Coronary artery (tissue), 2 donors: ENCODE results near the gene NHSL1.

Experiments used
- DNase-seq: peaks from one replicate; pipeline ENCODE4 v3.0.0-alpha.2; 2017; ENCODE audit warnings: low spot score
- H3K27ac ChIP-seq, 2 donors: fragments of 200-600 bp; sonication (generic); one replicate each; pipeline ENCODE4 v1.5.1; 2016 to 2019
- H3K4me3 ChIP-seq: fragments of 200-600 bp; sonication (generic); 2 replicates; pipeline ENCODE4 v1.5.1; 2016; ENCODE audit warnings: mild to moderate bottlenecking, moderate library complexity
- TF ChIP-seq, protein P1 (sequence below): fragments of 200-600 bp; sonication (generic); IDR thresholded peaks from one replicate; pipeline ENCODE4 v1.5.1; 2019; ENCODE audit warnings: antibody characterized with exemption

Gene NHSL1

DNA sequence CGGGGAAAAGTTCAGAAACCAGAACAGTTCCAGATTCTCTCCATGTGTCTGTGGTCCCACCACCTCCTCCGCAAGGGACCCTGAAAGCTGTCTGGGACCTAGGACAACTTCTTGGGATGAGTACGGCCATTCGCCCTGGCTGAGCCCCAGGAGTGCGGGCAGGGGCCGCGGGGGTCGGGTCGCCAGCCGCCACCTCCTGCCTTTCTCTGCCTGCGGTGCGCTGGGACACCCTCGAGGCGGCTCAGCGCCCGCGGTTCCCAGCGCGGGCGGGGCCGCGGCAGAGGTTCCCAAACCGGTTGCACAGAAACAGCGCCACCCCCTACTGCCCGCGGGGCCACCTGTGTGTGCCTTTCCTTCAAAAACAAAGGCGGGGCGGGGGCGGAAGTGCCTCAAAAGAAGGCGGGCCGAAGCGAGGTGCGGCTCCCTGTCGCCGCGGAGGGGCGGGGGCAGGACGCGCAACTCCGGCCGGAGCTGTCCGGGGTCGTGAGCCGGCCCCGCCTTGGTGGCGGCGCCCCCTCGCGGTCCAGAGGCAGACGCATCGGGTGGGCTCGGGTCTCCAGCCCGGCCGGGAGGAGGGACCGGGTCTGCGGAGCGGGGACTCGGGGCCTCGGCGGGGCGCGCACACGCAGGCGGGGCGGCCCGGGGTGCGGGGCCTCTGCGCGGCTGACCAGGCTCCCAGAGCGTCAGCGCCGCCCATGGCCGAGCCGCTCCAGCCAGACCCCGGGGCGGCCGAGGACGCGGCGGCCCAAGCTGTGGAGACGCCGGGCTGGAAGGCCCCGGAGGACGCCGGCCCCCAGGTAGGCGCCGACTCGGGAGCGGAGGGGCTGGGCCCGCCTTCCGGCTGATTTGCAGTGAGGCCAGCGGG is 95.3 kb downstream of the NHSL1 start, which contains the start of gene HEBP2:
TSS of gene HEBP2 (plus strand) at position 423 of the 865 bp plus-strand sequence. CDS start at position 696, 273 bp downstream.
- peak within 1 kb of the TSS; percentile 85 for H3K4me3 ChIP-seq
- peak; percentile 91 for DNase-seq
- H3K27ac ChIP-seq: peak within 1 kb of the TSS; percentile 94
- TF ChIP-seq, protein P1, sequence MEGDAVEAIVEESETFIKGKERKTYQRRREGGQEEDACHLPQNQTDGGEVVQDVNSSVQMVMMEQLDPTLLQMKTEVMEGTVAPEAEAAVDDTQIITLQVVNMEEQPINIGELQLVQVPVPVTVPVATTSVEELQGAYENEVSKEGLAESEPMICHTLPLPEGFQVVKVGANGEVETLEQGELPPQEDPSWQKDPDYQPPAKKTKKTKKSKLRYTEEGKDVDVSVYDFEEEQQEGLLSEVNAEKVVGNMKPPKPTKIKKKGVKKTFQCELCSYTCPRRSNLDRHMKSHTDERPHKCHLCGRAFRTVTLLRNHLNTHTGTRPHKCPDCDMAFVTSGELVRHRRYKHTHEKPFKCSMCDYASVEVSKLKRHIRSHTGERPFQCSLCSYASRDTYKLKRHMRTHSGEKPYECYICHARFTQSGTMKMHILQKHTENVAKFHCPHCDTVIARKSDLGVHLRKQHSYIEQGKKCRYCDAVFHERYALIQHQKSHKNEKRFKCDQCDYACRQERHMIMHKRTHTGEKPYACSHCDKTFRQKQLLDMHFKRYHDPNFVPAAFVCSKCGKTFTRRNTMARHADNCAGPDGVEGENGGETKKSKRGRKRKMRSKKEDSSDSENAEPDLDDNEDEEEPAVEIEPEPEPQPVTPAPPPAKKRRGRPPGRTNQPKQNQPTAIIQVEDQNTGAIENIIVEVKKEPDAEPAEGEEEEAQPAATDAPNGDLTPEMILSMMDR: peak; percentile 26

DNA sequence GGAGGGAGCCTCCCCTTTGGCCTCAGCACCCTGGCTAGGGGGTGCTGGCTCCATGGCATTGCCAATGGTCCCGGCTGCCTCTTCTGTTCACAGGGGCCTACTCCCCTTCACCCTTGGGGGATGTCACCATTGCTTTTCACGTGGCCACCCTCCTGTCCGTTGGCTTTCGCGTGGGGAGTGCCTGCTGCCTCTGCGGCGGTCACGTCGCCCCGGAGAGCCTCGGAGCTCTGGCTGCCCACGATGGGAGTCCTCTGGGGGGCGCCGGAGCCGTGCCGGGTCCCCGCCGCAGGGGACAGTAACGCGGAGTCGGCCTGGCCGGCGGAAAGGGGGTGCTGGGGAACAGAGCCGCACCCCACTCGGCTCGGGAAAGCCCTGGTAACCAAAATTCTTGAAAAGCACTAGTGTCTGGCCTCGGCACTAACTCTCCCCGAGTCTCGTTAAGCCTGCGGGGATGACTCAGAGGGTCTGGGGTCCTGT is 95.9 kb downstream of the NHSL1 start:
- peak overlapping the region; percentile 85 for H3K4me3 ChIP-seq
- TF ChIP-seq, protein P1: no peak
- DNase-seq: no peak
- peak overlapping the region; percentile 94 for H3K27ac ChIP-seq

DNA sequence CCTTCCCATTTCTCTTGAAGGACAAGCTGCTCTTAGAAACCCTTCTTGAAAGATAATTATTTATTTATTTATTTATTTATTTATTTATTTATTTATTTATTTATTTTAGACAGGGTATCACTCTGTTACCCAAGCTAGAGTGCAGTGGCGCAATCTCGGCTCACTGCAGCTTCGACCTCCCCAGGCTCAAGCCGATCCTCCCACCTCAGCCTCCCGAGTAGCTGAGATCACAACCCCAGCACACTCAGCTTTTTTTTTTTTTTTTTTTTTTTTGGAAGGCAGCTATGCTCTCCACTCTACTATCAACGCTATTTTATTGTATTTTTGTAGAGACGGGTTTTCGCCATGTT is 96.5 kb downstream of the NHSL1 start:
- peak overlapping the region; percentile 85 for H3K4me3 ChIP-seq
- H3K27ac ChIP-seq: no peak overlapping the region
- DNase-seq: no peak
- TF ChIP-seq, protein P1: no peak

DNA sequence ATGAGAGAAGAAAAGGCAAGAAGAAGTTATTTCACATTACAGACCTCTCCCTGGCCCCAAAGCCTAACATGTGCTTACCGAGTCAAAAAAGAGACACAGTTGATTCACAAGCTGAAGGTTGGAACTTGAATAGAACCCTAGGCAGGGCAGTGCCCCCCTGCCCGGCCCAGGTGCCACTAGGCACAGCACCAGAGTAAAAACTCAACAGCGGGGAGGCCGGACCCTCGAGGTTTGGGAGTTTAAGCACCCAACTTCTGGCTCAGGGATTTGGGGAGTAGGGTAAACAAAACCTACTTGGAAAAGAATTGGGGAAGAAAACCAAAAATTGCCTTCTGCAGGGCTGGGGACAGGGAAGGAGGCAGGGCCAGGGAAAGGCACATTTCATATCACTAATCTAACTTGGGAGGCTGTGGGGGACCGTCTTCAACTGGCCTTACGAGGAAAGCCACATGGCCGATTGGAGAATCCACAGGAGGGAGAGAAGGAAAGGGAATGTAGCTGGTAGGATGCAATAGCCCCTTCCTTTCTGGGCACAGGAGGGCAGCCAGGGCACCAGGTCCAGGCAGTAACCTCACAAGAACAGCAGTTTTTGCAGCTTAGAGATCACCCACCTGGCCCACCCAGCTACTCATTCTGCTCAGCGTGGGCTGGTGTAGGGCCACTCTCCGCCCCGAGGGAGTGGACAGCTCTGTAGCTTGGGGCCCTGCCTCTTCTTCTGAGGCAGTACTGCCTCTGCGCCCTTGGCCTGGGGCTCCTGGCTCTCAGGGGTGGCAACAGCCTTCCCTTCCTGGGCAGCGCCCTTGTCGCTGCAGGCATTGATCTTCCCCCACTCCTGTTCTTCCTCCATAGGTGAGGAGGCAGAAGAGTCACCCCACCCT is 97.1 kb downstream of the NHSL1 start:
- TF ChIP-seq, protein P1: no peak
- Histone ChIP-seq H3K27ac (no peak overlapping the region), H3K4me3 (no peak overlapping the region)
- DNase-seq: no peak

DNA sequence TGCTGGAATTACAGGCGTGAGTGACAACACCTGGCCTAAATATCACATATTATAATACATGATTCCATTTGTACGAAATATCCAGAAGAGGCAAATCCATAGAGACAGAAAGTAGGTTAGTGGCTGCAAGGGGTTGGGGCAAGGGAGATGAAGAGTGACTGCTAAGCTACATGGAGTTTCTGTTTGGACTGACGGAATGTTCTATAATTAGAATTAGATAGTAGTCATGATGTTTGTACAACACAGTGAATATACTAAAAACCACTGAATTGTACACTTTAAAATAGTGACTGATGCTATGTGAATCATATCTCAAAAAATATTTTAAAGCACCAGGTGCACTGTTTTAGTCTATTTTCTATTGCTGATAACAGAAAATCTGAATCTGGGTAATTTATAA is 99.0 kb downstream of the NHSL1 start:
- H3K4me3 ChIP-seq: no peak overlapping the region
- no peak for DNase-seq
- TF ChIP-seq, protein P1: no peak
- H3K27ac ChIP-seq: no peak overlapping the region

DNA sequence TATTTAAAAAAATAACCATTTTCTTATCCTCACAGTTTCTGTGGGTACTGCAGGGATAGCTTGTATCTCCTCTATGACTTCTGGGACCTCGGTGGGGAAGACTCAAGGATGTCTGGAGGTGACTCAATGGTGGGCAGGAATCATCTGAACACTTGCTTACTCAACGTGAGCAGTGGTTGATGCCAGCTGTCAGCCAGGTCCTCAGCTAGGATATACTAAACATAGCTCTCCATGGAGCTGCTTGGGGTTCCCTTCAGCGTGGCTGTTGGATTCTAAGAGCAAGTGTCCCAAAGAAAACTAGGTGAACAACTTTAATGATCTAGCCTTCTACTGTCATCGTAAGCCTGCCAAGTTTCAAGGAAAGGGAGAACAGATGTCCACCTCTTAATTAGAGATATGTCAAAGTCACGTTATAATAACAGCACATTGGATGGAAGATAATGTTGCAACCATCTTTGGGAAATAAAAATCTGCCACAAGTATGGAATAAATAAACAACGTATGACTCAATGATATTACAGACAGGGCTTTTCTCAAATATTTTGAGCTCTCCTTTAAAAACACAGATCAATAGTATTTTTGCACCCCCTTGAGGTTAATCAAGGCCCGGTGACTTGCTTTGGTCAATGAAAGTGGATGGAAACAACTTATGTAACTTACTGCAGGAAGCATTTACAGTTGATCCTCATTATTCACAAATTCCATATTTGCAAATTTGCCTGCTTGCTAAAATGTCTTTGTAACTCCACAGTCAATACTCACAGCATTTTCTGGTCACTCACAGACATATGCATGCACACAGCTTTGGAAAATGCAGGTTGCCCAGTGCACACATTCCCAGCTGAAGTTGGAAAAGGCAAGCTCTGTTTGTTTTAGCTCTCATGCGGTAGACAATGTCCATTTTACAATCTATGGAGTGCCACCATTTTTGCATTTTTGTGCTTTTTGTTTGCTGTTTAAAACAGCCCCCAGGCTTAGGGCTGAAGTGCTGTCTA is 101.9 kb downstream of the NHSL1 start:
- no peak for DNase-seq
- H3K4me3 ChIP-seq: no peak overlapping the region
- H3K27ac ChIP-seq: no peak overlapping the region
- TF ChIP-seq, protein P1: no peak
